Measurements from ENCODE around the gene TAF12. TPM values are rescaled to one million over a fixed set of nuclear protein-coding genes. Genes with fewer than 3 reads are reported as not detected.
"Not testable (repeated sequence)": the region's sequence is repeated elsewhere in the genome, so short reads cannot be mapped to it uniquely, and the experiment has no call there.

Gene TAF12
- total and polyA plus RNA-seq, 2 donors = 40.8 to 49.5 TPM

GRCh38 chr1:28594686-28595411 is 48.0 kb downstream of the TAF12 start:
- peaks cover 5 to 23% of the 10 kb centered on the region in 2 donors for H3K4me1 ChIP-seq (ENCODE audit: control insufficient read depth in 2 of 2, insufficient read depth in 2 of 2, low read length in 2 of 2)
- peak in 1 of 9 donors; percentile 31 for DNase-seq (ENCODE audit: low read depth in 6 of 9, low spot score in 9 of 9)
- 96% methylated on average over 7 of the region's 7 CpGs for WGBS
- peaks cover 0 to 19% of the 10 kb centered on the region in 2 donors for H3K27me3 ChIP-seq (ENCODE audit: control insufficient read depth in 2 of 2, insufficient read depth in 1 of 2, low read length in 1 of 2)
- peak overlapping the region; percentile 60 to 78 for H3K27ac ChIP-seq (ENCODE audit: low read depth in 1 of 2, low read length in 1 of 2)
- H3K4me3 ChIP-seq (ENCODE audit: low read length in 2 of 2); H3K36me3 ChIP-seq (ENCODE audit: control insufficient read depth in 2 of 2, insufficient read depth in 2 of 2, low read length in 1 of 2); H3K9me3 ChIP-seq (ENCODE audit: control insufficient read depth in 2 of 2, insufficient read depth in 1 of 2, low read length in 1 of 2): not testable (repeated sequence)

GRCh38 chr1:28593988-28594356 is 48.9 kb downstream of the TAF12 start:
- Histone ChIP-seq H3K27me3 (ENCODE audit: control insufficient read depth in 2 of 2, insufficient read depth in 1 of 2, low read length in 1 of 2) (peaks cover 0 to 19% of the 10 kb centered on the region in 2 donors), H3K4me1 (ENCODE audit: control insufficient read depth in 2 of 2, insufficient read depth in 2 of 2, low read length in 2 of 2) (peaks cover 5 to 14% of the 10 kb centered on the region in 2 donors), H3K27ac (ENCODE audit: low read depth in 1 of 2, low read length in 1 of 2) (peak overlapping the region in 1 of 2 donors; percentile 26)
- DNase-seq (ENCODE audit: low read depth in 6 of 9, low spot score in 9 of 9); H3K36me3 ChIP-seq (ENCODE audit: control insufficient read depth in 2 of 2, insufficient read depth in 2 of 2, low read length in 1 of 2); H3K9me3 ChIP-seq (ENCODE audit: control insufficient read depth in 2 of 2, insufficient read depth in 1 of 2, low read length in 1 of 2); H3K4me3 ChIP-seq (ENCODE audit: low read length in 2 of 2): not testable (repeated sequence)
- 94% methylated on average over 3 of the region's 3 CpGs for WGBS

DNA sequence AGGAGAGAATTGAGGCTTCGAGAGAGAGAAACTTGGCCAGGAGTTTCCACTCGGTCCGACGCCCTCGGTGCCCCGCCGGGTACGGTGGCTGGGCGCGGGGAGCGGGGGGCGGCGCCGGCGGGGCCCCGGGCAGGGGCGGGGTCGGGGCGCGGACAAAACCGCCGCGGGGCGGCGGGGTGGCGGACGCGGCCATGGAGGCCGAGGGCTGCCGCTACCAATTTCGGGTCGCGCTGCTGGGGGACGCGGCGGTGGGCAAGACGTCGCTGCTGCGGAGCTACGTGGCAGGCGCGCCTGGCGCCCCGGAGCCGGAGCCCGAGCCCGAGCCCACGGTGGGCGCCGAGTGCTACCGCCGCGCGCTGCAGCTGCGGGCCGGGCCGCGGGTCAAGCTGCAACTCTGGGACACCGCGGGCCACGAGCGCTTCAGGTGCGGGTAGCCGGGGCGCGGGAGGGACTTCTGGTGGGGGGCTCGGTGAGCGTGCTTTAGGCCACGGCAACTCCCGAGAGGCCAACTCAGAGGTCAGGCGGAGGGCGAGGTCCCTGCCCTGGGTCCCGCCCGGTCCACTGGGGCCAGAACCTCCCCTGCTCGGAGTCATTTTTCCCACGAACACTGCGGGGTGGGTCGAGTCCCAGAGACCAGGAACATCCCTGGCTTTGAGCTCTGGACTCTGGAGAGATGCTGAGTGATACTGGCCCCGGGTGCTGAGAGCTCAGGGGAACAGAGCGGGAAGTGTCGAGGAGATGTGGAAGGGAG is 50.4 kb downstream of the TAF12 start:
- H3K4me3 ChIP-seq (ENCODE audit: low read length in 2 of 2) = peak overlapping the region; percentile 36 to 55
- peaks cover 0 to 19% of the 10 kb centered on the region in 2 donors for H3K27me3 ChIP-seq (ENCODE audit: control insufficient read depth in 2 of 2, insufficient read depth in 1 of 2, low read length in 1 of 2)
- DNase-seq (ENCODE audit: low read depth in 6 of 9, low spot score in 9 of 9) = no peak
- H3K9me3 ChIP-seq (ENCODE audit: control insufficient read depth in 2 of 2, insufficient read depth in 1 of 2, low read length in 1 of 2) = no peaks in the 10 kb centered on the region
- peaks cover 5 to 11% of the 10 kb centered on the region in 2 donors for H3K4me1 ChIP-seq (ENCODE audit: control insufficient read depth in 2 of 2, insufficient read depth in 2 of 2, low read length in 2 of 2)
- H3K36me3 ChIP-seq (ENCODE audit: control insufficient read depth in 2 of 2, insufficient read depth in 2 of 2, low read length in 1 of 2) = peaks cover 0 to 5% of the 10 kb centered on the region in 2 donors
- 7% methylated on average over 81 of the region's 81 CpGs for WGBS
- peak overlapping the region; percentile 52 to 62 for H3K27ac ChIP-seq (ENCODE audit: low read depth in 1 of 2, low read length in 1 of 2)

DNA sequence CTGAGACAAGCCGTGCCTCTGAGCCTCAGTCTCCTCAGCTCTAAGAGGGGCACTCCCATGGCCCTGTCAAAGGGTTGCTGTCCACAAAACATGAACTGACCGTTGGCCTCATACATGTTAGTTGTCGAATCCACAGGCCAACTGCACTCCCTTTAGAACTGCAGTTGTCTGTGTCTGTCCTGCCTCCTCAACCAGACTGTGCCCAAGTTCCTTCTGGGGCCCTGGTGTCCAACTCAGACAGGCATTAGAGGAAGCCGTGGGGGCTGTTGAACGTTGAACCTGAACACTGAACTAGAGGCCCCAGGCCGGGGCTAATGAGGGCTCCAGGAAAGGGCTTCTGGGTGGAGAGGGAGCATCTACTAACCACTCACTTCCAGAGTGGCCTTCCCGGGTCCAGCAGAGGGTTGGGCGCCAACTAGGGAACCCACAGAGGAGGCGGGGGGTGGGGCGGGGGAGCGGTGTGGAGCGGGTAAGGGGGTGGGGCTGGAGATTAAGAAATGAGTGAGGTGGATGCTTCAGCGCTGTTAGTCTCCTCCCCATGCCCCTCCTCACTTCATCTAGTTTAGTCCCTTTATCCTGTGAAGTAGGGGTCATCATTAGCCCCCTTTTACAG is 51.1 kb downstream of the TAF12 start, which contains the start of gene RAB42:
RAB42 (plus strand) TSS at position 558 of the 613 bp plus-strand sequence. CDS start 247 bp downstream, outside the sequence.
- WGBS = 24% methylated on average over 13 of the region's 13 CpGs
- Histone ChIP-seq H3K4me3 (ENCODE audit: low read length in 2 of 2) (peak within 1 kb of the TSS; percentile 36 to 55), H3K27me3 (ENCODE audit: control insufficient read depth in 2 of 2, insufficient read depth in 1 of 2, low read length in 1 of 2) (peaks cover 0 to 19% of the 10 kb centered on the region in 2 donors), H3K9me3 (ENCODE audit: control insufficient read depth in 2 of 2, insufficient read depth in 1 of 2, low read length in 1 of 2) (no peaks in the 10 kb centered on the region), H3K4me1 (ENCODE audit: control insufficient read depth in 2 of 2, insufficient read depth in 2 of 2, low read length in 2 of 2) (peaks cover 5 to 11% of the 10 kb centered on the region in 2 donors), H3K36me3 (ENCODE audit: control insufficient read depth in 2 of 2, insufficient read depth in 2 of 2, low read length in 1 of 2) (peaks cover 0 to 5% of the 10 kb centered on the region in 2 donors), H3K27ac (ENCODE audit: low read depth in 1 of 2, low read length in 1 of 2) (peak within 1 kb of the TSS; percentile 52 to 62)
- peak in 1 of 9 donors; percentile 35 for DNase-seq (ENCODE audit: low read depth in 6 of 9, low spot score in 9 of 9)

- not testable (repeated sequence) for H3K9me3 ChIP-seq (ENCODE audit: control insufficient read depth in 2 of 2, insufficient read depth in 1 of 2, low read length in 1 of 2); DNase-seq (ENCODE audit: low read depth in 6 of 9, low spot score in 9 of 9); H3K36me3 ChIP-seq (ENCODE audit: control insufficient read depth in 2 of 2, insufficient read depth in 2 of 2, low read length in 1 of 2); H3K27ac ChIP-seq (ENCODE audit: low read depth in 1 of 2, low read length in 1 of 2); H3K4me3 ChIP-seq (ENCODE audit: low read length in 2 of 2)
- Histone ChIP-seq H3K4me1 (ENCODE audit: control insufficient read depth in 2 of 2, insufficient read depth in 2 of 2, low read length in 2 of 2) (peaks cover 0 to 11% of the 10 kb centered on the region in 2 donors), H3K27me3 (ENCODE audit: control insufficient read depth in 2 of 2, insufficient read depth in 1 of 2, low read length in 1 of 2) (peaks cover 0 to 13% of the 10 kb centered on the region in 2 donors)
- WGBS = 96% methylated on average over 19 of the region's 19 CpGs
Measured at GRCh38 chr1:28586585-28587391, 56.1 kb downstream of the TAF12 start.

DNA sequence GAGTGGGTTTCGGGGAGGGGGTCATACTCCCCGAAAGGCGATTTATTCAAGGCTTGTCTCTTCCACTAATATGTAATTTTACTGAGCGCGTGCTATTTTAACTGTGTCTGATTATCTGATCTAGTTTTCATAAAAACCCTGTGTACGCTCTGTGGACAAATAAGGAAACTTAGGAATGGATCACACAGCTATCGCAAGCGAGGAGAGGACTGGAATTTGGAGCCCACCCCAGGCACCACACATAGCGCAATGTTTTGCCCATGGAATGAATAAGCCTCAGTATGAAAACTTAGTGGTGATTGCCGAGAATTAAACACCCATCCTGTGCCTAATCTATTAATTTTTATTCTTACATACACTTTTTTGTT is 60.6 kb downstream of the TAF12 start:
- Histone ChIP-seq H3K27me3 (ENCODE audit: control insufficient read depth in 2 of 2, insufficient read depth in 1 of 2, low read length in 1 of 2) (peaks cover 0 to 8% of the 10 kb centered on the region in 2 donors), H3K4me3 (ENCODE audit: low read length in 2 of 2) (peak overlapping the region; percentile 72 to 92), H3K27ac (ENCODE audit: low read depth in 1 of 2, low read length in 1 of 2) (peak overlapping the region; percentile 18 to 38), H3K9me3 (ENCODE audit: control insufficient read depth in 2 of 2, insufficient read depth in 1 of 2, low read length in 1 of 2) (no peaks in the 10 kb centered on the region), H3K36me3 (ENCODE audit: control insufficient read depth in 2 of 2, insufficient read depth in 2 of 2, low read length in 1 of 2) (peaks cover 14 to 34% of the 10 kb centered on the region in 2 donors), H3K4me1 (ENCODE audit: control insufficient read depth in 2 of 2, insufficient read depth in 2 of 2, low read length in 2 of 2) (peaks cover 5 to 23% of the 10 kb centered on the region in 2 donors)
- DNase-seq (ENCODE audit: low read depth in 6 of 9, low spot score in 9 of 9) = no peak
- 4% methylated on average over 10 of the region's 10 CpGs for WGBS

DNA sequence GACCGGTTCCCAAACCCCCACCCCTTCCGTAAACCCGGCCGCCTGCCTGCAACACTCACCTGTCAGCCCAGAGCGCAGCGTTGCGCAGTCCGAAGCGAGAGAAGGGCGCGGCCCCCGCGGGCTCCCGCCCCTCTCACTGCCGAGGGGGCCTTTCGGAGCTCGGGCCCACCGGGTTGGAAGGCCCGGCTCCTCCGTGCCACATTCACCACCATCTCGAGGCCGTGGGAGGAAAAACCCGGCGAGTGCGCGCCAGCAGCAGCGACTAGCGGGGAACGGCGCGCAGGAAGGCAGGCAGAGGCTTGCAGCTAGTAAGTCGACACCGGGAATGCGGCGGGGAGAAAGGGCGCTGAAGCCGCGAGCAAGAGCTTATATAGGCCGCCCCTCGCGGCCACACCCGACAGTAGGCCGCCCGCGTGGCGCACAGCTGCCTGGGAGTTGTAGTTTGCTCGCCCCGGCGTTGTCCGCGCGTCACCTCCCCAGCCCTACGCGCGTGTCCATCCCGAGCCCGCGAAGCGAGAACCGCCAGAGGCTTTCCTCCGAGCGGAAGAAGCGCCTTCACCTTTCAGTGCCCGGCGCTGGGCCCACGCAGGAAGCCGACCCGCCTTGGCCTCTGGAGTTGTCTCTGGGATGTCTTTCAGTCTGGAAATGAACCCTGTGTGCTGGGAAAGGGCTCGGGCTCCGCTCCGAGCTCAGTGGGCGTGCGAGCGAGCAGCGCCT is 61.2 kb downstream of the TAF12 start:
- peaks cover 19 to 39% of the 10 kb centered on the region in 2 donors for H3K36me3 ChIP-seq (ENCODE audit: control insufficient read depth in 2 of 2, insufficient read depth in 2 of 2, low read length in 1 of 2)
- peaks cover 5 to 23% of the 10 kb centered on the region in 2 donors for H3K4me1 ChIP-seq (ENCODE audit: control insufficient read depth in 2 of 2, insufficient read depth in 2 of 2, low read length in 2 of 2)
- H3K27me3 ChIP-seq (ENCODE audit: control insufficient read depth in 2 of 2, insufficient read depth in 1 of 2, low read length in 1 of 2) = peaks cover 0 to 8% of the 10 kb centered on the region in 2 donors
- under 1% methylated on average over 75 of the region's 75 CpGs for WGBS
- peak overlapping the region; percentile 72 to 92 for H3K4me3 ChIP-seq (ENCODE audit: low read length in 2 of 2)
- H3K27ac ChIP-seq (ENCODE audit: low read depth in 1 of 2, low read length in 1 of 2) = peak overlapping the region; percentile 83 to 89
- H3K9me3 ChIP-seq (ENCODE audit: control insufficient read depth in 2 of 2, insufficient read depth in 1 of 2, low read length in 1 of 2) = no peaks in the 10 kb centered on the region
- peak; percentile 90 to 97 (median 93) for DNase-seq (ENCODE audit: low read depth in 6 of 9, low spot score in 9 of 9)
